Left cardiac atrium (tissue), 4 donors: Measurements from ENCODE around the gene MELTF. TPM values are rescaled to one million over a fixed set of nuclear protein-coding genes. Genes with fewer than 3 reads are reported as not detected.

Source experiments
- ATAC-seq, 2 donors: fragments of 200-7000 bp; cut with Tn5 transposase; one replicate each; pipeline ENCODE4 v1.9.1; 2020; ENCODE audit warnings: mild to moderate bottlenecking in 2 of 2, moderate library complexity in 2 of 2
- DNase-seq: peaks from one replicate; pipeline ENCODE4 v3.0.0-alpha.2; 2020
- intact Hi-C, 2 donors: fragments of 100-400 bp; cut with DNase I; formaldehyde crosslinking; loops; one replicate each; pipeline versions ENCODE4 v1.14.1 to v1.15.1; 2022 to 2023
- total RNA-seq, 2 donors: library from RNA; stranded (reverse); fragmentation: NEBNext Ultra II Directional; extraction: Animal tissue kit (Norgen Biotek cat#: 25700); gene quantifications; one replicate each; pipeline ENCODE4 v1.2.1, GENCODE V29; 2021
- donor health status: DM: no; HTN: yes; CAD: no.
- donor health status: DM: no; HTN: yes; CAD: no; lungs with severe emphysema.
- donor health status: DM: yes; HTN: yes; CAD: no.
- donor health status: Dilated cardiomyopathy.

Gene MELTF
- total RNA-seq, 2 donors from 2014 or later, result 7.7 to 10.1 TPM

- no peak for ATAC-seq
- no peak for DNase-seq
- intact Hi-C loops, result loop anchor here in 1 of 2 donors (10.0 kb wide), 1 partner anchor 142 kb away; no protein-coding TSS in a partner anchor
These were observed 52.7 kb downstream of the MELTF start for GRCh38 chr3:196976941-196977340.

DNA sequence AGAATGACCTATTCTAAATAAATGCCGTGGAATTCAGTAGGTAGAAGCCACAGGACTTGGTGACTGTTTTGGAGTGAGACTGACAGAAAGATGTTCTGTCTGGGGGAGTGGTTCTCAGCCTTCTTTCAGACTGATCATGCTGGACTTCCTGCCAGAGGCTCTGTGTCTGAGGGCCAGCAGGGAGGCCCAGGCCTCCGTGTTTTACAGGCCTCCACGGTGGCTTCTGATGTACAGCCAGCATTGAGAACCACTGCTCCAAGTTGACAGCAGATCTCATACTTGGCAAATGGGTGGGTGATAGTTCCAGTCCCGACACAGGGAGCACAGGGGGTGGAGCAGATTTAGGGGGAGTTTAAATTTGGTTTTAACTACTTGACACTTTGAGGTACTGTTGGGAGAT is 54.3 kb downstream of the MELTF start:
- ATAC-seq, result no peak
- intact Hi-C loops, result loop anchor here in 1 of 2 donors (10.0 kb wide), 1 partner anchor 141 kb away; no protein-coding TSS in a partner anchor

DNA sequence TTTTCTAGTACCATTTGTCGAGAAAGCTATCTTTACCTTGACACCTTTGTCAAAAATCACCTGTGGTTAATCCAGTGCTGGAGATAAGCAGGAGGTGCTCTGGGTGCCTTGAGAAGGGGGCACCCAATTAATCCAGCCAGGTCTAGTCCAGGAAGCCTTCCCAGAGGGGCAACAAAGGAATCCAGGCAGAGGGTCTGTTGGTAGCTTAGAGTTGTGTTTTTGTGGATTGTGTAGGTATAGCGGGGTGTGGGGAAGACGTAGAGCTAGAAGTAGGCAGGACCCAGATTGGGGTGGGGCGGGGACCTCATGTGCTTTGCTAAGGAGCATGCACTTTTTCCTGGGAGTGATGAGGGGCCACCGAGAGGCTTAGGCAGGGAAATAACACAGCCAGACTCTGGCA is 55.0 kb downstream of the MELTF start:
- intact Hi-C loops, result loop anchor here (5.0 to 10.0 kb wide), 3 partner anchors 137 to 367 kb away; no protein-coding TSS in a partner anchor
- DNase-seq (no peak), ATAC-seq (no peak)

More for the DNA sequence above, 54.3 kb downstream of the MELTF start:
- DNase-seq, result no peak

DNA sequence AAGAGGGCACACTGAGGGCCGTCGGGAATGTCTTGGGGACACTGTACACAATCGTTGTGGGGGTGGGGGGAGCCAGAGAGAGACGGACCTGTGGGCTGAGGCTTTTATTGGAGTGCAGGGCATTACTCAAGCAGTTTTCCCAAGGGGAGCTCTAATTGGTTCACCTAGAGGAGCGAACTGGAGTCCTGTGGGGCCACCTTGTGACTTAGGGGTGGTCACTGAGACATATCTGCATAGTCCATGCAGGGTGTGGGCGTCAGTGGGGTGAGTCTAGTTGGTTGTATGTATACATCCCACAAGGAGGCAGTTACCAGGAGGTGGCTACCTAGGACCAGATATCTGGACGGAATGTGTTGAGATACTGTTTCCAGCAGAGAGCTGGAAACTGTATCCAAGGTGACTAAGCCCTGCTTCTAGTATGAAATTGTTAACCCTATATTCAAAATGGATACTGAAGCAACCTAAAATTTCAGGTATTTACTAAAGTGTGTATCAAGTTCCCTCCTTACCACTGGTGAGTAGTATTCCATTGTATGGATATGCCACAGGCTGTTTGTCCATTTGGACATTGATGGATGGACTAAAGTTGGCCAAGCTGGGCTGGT is 58.4 kb downstream of the MELTF start:
- no peak for ATAC-seq
- intact Hi-C loops, result loop anchor here (5.0 to 10.0 kb wide), 3 partner anchors 134 to 364 kb away; no protein-coding TSS in a partner anchor
- DNase-seq, result no peak

DNA sequence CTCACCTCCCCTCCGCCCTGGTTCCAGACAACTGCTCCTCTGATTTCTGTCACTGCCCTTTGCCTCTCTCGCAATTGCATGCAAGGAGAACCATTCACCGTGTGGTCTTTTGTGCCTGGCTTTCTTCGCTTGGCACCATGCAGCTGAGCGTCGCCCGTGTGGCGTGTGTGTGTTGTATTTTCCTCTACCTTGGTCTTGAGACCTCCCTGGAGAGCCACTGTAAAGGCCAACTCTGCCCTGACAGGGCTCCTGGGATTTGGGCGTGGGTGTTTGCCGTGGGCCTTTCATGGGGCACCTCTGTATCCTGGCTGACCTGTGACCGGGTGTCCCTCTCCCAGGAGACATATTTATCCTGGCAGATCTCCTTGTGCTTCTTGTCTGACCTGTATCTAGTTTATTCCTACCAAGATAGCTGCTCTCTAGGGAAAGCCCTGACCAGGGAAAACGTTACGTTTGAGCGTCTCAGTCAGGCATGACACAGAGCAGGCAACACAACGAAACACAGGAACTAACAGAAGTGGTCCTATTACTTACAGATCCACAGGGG is 59.0 kb downstream of the MELTF start:
- DNase-seq (no peak), ATAC-seq (no peak)
- intact Hi-C loops, result loop anchor here (5.0 to 10.0 kb wide), 3 partner anchors 133 to 363 kb away; no protein-coding TSS in a partner anchor

GRCh38 chr3:196969660-196970546 is 59.7 kb downstream of the MELTF start:
- DNase-seq (peak; percentile 70), ATAC-seq (peak; percentile 86 to 89)
- intact Hi-C loops, result loop anchor here (5.0 to 10.0 kb wide), 3 partner anchors 133 to 363 kb away; no protein-coding TSS in a partner anchor

DNA sequence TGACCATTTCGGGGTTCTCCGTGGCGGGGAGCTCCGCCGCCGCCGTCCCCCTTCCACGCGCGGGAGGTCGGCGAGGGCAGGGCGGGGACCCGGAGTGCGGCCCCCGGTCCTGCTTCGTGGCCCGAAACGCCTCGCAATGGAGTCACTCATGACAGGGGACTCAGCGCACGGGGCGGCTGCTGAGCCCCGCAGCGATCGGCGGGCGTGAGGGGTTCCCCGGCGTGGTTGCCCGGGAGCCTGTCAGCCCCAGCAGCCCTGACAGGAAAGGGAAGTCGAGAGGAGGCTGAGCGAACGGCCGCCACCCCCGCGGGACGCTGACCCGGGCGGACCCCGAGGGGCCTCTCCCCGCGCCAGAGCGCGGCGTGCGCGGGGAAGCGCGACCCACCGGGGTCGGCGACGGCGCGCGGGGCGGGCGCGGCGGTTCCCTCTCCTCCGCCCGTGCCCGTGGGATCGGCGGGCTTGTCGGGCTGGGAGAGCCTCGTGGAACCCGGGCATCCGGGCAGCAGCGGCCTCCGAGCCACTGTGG is 60.4 kb downstream of the MELTF start:
- no peak for DNase-seq
- peak; percentile 22 to 45 for ATAC-seq
- intact Hi-C loops, result no loop called here

- ATAC-seq (peak; percentile 84 to 89), DNase-seq (peak; percentile 53)
- intact Hi-C loops, result no loop called here
These were observed 61.1 kb downstream of the MELTF start, which contains the start of gene PIGZ for GRCh38 chr3:196968233-196969133. PIGZ (minus strand) TSS chr3:196968833; CDS start chr3:196952031, 16,802 bp downstream.

GRCh38 chr3:196967412-196968232 is 62.0 kb downstream of the MELTF start:
- no peak for ATAC-seq
- intact Hi-C loops, result no loop called here

GRCh38 chr3:196966526-196967401 is 62.9 kb downstream of the MELTF start:
- DNase-seq, result no peak
- ATAC-seq, result no peak
- intact Hi-C loops, result no loop called here

More at GRCh38 chr3:196967412-196968232, 62.0 kb downstream of the MELTF start:
- no peak for DNase-seq

- ATAC-seq, result no peak
- DNase-seq, result no peak
- intact Hi-C loops, result no loop called here
These were observed 63.8 kb downstream of the MELTF start for GRCh38 chr3:196965804-196966173.

- ATAC-seq (no peak), DNase-seq (no peak)
- intact Hi-C loops, result no loop called here
These were observed 64.4 kb downstream of the MELTF start for GRCh38 chr3:196965112-196965803.

DNA sequence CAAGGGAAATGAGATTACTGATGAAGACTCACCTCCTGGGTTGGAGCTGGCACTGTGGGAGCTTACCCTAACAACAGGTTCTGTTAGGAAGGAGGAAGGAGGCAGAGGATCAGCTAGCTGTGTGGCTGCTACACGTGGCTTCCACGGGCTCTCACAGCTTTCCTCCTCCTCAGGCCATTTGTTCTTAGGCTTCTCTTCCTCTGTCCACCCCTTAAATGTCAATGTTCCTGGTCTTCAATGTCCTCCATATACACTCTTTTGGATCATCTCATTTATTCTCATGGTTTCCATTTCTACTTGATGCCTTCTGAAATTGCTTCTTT is 66.0 kb downstream of the MELTF start:
- intact Hi-C loops, result no loop called here
- DNase-seq (no peak), ATAC-seq (no peak)

GRCh38 chr3:196962930-196963630 is 66.5 kb downstream of the MELTF start:
- intact Hi-C loops, result no loop called here
- ATAC-seq (no peak), DNase-seq (no peak)

DNA sequence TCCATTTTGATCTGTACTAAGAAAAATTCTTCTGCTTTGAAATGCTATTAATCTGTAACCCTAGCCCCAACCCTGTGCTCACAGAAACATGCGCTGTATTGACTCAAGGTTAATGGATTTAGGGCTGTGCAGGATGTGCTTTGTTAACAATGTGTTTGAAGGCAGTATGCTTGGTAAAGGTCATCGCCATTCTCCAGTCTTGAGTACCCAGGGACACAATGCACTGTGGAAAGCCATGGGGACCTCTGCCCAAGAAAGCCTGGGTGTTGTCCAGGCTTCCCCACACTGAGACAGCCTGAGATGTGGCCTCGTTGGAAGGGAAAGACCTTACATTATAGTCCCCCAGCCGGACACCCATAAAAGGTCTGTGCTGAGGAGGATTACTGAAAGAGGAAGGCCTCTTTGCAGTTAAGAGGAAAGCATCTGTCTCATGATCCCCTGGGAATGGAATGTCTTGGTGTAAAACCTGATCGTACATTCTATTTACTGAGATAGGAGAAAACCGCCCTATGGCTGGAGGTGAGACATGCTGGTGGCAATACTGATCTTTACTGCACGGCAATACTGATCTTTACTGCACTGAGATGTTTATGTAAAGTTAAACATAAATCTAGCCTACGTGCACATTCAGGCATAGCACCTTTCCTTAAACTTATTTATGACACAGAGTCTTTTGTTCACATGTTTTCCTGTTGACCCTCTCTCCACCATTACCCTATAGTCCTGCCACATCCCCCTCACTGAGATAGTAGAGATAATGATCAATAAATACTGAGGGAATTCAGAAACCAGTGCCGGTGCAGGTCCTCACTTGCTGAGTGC is 67.3 kb downstream of the MELTF start:
- DNase-seq (no peak), ATAC-seq (no peak)
- intact Hi-C loops, result no loop called here
